GM23338 (cell line): ENCODE results near the gene CD163L1. TPM values are rescaled to one million over a fixed set of nuclear protein-coding genes. Genes with fewer than 3 reads are reported as not detected.

Source experiments
- ATAC-seq: fragments of 200-7000 bp; cut with Tn5 transposase; 3 replicates; pipeline ENCODE4 v1.9.1; 2020
- DNase-seq: peaks from one replicate; pipeline ENCODE4 v3.0.0-alpha.2; 2015; ENCODE audit warnings: low spot score
- H2AFZ ChIP-seq: fragments of 200-600 bp; sonication (generic); 2 replicates; pipeline ENCODE4 v1.8.0; 2016; ENCODE audit warnings: antibody characterized with exemption, mild to moderate bottlenecking, moderate library complexity
- H3F3A ChIP-seq: fragments of 200-600 bp; sonication (generic); replicated peaks from 2 replicates; pipeline ENCODE4 v1.8.0; 2017; ENCODE audit warnings: antibody characterized with exemption, mixed run types, low read depth
- H3K27ac ChIP-seq: fragments of 200-600 bp; sonication (generic); 2 replicates; pipeline ENCODE4 v1.6.1; 2016; ENCODE audit warnings: low read depth
- H3K27me3 ChIP-seq: fragments of 200-600 bp; sonication (generic); 2 replicates; pipeline ENCODE4 v1.8.0; 2016; ENCODE audit warnings: mild to moderate bottlenecking, mixed run types, moderate library complexity; ENCODE audit not compliant: insufficient read depth
- H3K36me3 ChIP-seq: fragments of 200-600 bp; sonication (generic); 2 replicates; pipeline ENCODE4 v1.8.0; 2016; ENCODE audit warnings: mild to moderate bottlenecking; ENCODE audit not compliant: insufficient read depth
- H3K4me1 ChIP-seq: fragments of 200-600 bp; sonication (generic); 2 replicates; pipeline ENCODE4 v1.8.0; 2016; ENCODE audit warnings: mild to moderate bottlenecking, moderate library complexity; ENCODE audit not compliant: insufficient read depth
- H3K4me2 ChIP-seq: fragments of 200-600 bp; sonication (generic); 2 replicates; pipeline ENCODE4 v1.7.1; 2017; ENCODE audit warnings: mixed run types
- H3K4me3 ChIP-seq: fragments of 200-600 bp; sonication (generic); 2 replicates; pipeline ENCODE4 v1.6.1; 2016; ENCODE audit warnings: mixed run types
- H3K79me2 ChIP-seq: fragments of 200-600 bp; sonication (generic); replicated peaks from 2 replicates; pipeline ENCODE4 v1.8.0; 2017; ENCODE audit warnings: mild to moderate bottlenecking; ENCODE audit not compliant: insufficient read depth
- H3K9me2 ChIP-seq: fragments of 200-600 bp; sonication (generic); 2 replicates; pipeline ENCODE4 v1.8.0; 2017; ENCODE audit not compliant: insufficient read depth
- H4K20me1 ChIP-seq: fragments of 200-600 bp; sonication (generic); replicated peaks from 2 replicates; pipeline ENCODE4 v1.8.0; 2017; ENCODE audit warnings: mild to moderate bottlenecking; ENCODE audit not compliant: insufficient read depth
- H3K27ac Mint-ChIP-seq: 2 replicates; pipeline ENCODE4 v1.8.0; 2020; ENCODE audit warnings: inconsistent platforms, mild to moderate bottlenecking, moderate library complexity, mixed read lengths
- H3K27me3 Mint-ChIP-seq: 3 replicates; pipeline ENCODE4 v1.8.0; 2022; ENCODE audit warnings: low read depth, mild to moderate bottlenecking, moderate library complexity, mixed read lengths, inconsistent platforms; ENCODE audit not compliant: insufficient read depth, poor library complexity
- H3K36me3 Mint-ChIP-seq: 3 replicates; pipeline ENCODE4 v1.8.0; 2021; ENCODE audit warnings: low read depth, mild to moderate bottlenecking, inconsistent platforms, moderate library complexity, mixed read lengths
- H3K4me1 Mint-ChIP-seq: 3 replicates; pipeline ENCODE4 v1.8.0; 2020; ENCODE audit warnings: mild to moderate bottlenecking, inconsistent platforms, mixed read lengths
- H3K4me3 Mint-ChIP-seq: 3 replicates; pipeline ENCODE4 v1.8.0; 2021; ENCODE audit warnings: moderate library complexity, mild to moderate bottlenecking, inconsistent platforms, mixed read lengths
- H3K9me3 Mint-ChIP-seq: 3 replicates; pipeline ENCODE4 v1.8.0; 2020; ENCODE audit warnings: moderate library complexity, mild to moderate bottlenecking, inconsistent platforms, mixed read lengths
- CREB1 ChIP-seq: fragments of 250-450 bp; sonication (Bioruptor Pico); IDR thresholded peaks from 2 replicates; pipeline ENCODE4 v1.5.0; 2020; ENCODE audit warnings: low read depth, mild to moderate bottlenecking, moderate library complexity
- CTCF ChIP-seq, 2 experiments: fragments of 200-600 bp in 1 of 2; sonication (generic) in 1 of 2; conservative IDR thresholded peaks; 2 replicates each; pipeline versions ENCODE4 v1.5.1 to v1.6.1; 2016 to 2017; ENCODE audit warnings: antibody characterized with exemption in 2 of 2, low read depth in 2 of 2, mild to moderate bottlenecking in 2 of 2, moderate library complexity in 1 of 2
- ETS1 ChIP-seq: IDR thresholded peaks from 2 replicates; pipeline ENCODE4 v1.6.1; 2016; ENCODE audit warnings: antibody characterized with exemption
- EZH2 ChIP-seq: fragments of 200-600 bp; sonication (generic); IDR thresholded peaks from one replicate; pipeline ENCODE4 v1.8.0; 2017; ENCODE audit warnings: antibody characterized with exemption, mild to moderate bottlenecking, low read depth; ENCODE audit not compliant: unreplicated experiment
- EZH2phosphoT487 ChIP-seq: fragments of 200-600 bp; sonication (generic); IDR thresholded peaks from one replicate; pipeline ENCODE4 v1.8.1; 2018; ENCODE audit warnings: antibody characterized with exemption; ENCODE audit not compliant: unreplicated experiment
- JUNB ChIP-seq: IDR thresholded peaks from one replicate; pipeline ENCODE4 v1.6.1; 2016; ENCODE audit warnings: antibody characterized with exemption; ENCODE audit not compliant: unreplicated experiment
- NANOG ChIP-seq: IDR thresholded peaks from 2 replicates; pipeline ENCODE4 v1.6.1; 2016; ENCODE audit warnings: antibody characterized with exemption, borderline replicate concordance
- POLR2AphosphoS5 ChIP-seq: IDR thresholded peaks from 2 replicates; pipeline ENCODE4 v1.6.1; 2016; ENCODE audit warnings: antibody characterized with exemption, low read depth
- REST ChIP-seq: IDR thresholded peaks from one replicate; pipeline ENCODE4 v1.6.1; 2018; ENCODE audit warnings: antibody characterized with exemption; ENCODE audit not compliant: unreplicated experiment
- STAT1 ChIP-seq: IDR thresholded peaks from one replicate; pipeline ENCODE4 v1.6.1; 2016; ENCODE audit warnings: antibody characterized with exemption; ENCODE audit not compliant: unreplicated experiment
- ZNF114 ChIP-seq: fragments of 250-450 bp; sonication (Bioruptor Pico); IDR thresholded peaks from 2 replicates; pipeline ENCODE4 v1.5.0; 2020; ENCODE audit warnings: mild to moderate bottlenecking, moderate library complexity
- ZNF331 ChIP-seq: fragments of 250-450 bp; sonication (Bioruptor Pico); IDR thresholded peaks from 2 replicates; pipeline ENCODE4 v1.5.0; 2020; ENCODE audit warnings: low read depth, mild to moderate bottlenecking, moderate library complexity
- ZNF462 ChIP-seq: fragments of 250-450 bp; sonication (Bioruptor Pico); IDR thresholded peaks from 2 replicates; pipeline ENCODE4 v1.5.0; 2020; ENCODE audit warnings: mild to moderate bottlenecking, moderate library complexity
- polyA plus RNA-seq: library from polyadenylated mRNA; unstranded; fragments of >200 nt; fragmentation: Nextera tagmentation; extraction: Ambion mirVana; gene quantifications from 2 replicates; pipeline ENCODE4 v1.2.1, GENCODE V29; 2016
- total RNA-seq: library from RNA; depleted of rRNA; stranded (reverse); fragments of >200 nt; shearing (Covaris generic); gene quantifications from 2 replicates; pipeline ENCODE4 v1.2.3, GENCODE V29; 2014

CD163L1 gene
- total and polyA plus RNA-seq, 2 experiments from 2014 or later, result 0.14 to 0.36 TPM

GRCh38 chr12:7383157-7383556 lies 60.8 kb downstream of the CD163L1 start:
- Histone ChIP-seq H3F3A (no peaks in the 10 kb centered on the region), H3K4me2 (no peak overlapping the region), H3K79me2 (no peaks in the 10 kb centered on the region), H3K9me2 (no peaks in the 10 kb centered on the region), H3K36me3 (no peaks in the 10 kb centered on the region; the same call in 1 of the 2 replicates), H3K4me1 (no peaks in the 10 kb centered on the region), H3K4me3 (no peak overlapping the region), H3K27ac (no peak overlapping the region), H2AFZ (no peak overlapping the region), H3K27me3 (no peaks in the 10 kb centered on the region), H4K20me1 (no peaks in the 10 kb centered on the region)
- peaks cover 2% of the 10 kb centered on the region for H3K27me3 Mint-ChIP-seq
- no peaks in the 10 kb centered on the region for H3K36me3 Mint-ChIP-seq
- ATAC-seq (no peak), DNase-seq (no peak)
- TF ChIP-seq ZNF114 (CRISPR knock-in tag) (no peak), ETS1 (no peak), CREB1 (no peak), POLR2AphosphoS5 (no peak), REST (no peak), ZNF331 (CRISPR knock-in tag) (no peak), STAT1 (no peak), ZNF462 (CRISPR knock-in tag) (no peak), EZH2 (no peak), JUNB (no peak), CTCF (conservative IDR thresholded peaks at IDR 0.05; ENCODE audit: low read depth in 2 of 2) (no peak), NANOG (no peak), EZH2phosphoT487 (no peak)
- H3K4me1 Mint-ChIP-seq, result no peaks in the 10 kb centered on the region
- H3K27ac Mint-ChIP-seq, result no peak overlapping the region
- peaks cover 21% of the 10 kb centered on the region; the same call in 2 of the 3 replicates for H3K9me3 Mint-ChIP-seq
- no peak overlapping the region for H3K4me3 Mint-ChIP-seq
